Nephron progenitor cell (in vitro differentiated cells): ENCODE data around the gene KRT74.
A peak's percentile ranks its signal among the peaks of the same experiment; 100 is the strongest.

ENCODE experiments used
- DNase-seq: peaks from one replicate; pipeline ENCODE4 v3.0.0; 2021
- H3K27ac Mint-ChIP-seq: 2 replicates; pipeline ENCODE4 v1.8.0; 2021; ENCODE audit warnings: mild to moderate bottlenecking, moderate library complexity, mixed read lengths
- H3K27me3 Mint-ChIP-seq: 2 replicates; pipeline ENCODE4 v1.8.0; 2021; ENCODE audit warnings: mild to moderate bottlenecking, low read depth, mixed read lengths; ENCODE audit not compliant: poor library complexity
- H3K36me3 Mint-ChIP-seq: 2 replicates; pipeline ENCODE4 v1.8.0; 2021; ENCODE audit warnings: low read depth, mixed read lengths
- H3K4me1 Mint-ChIP-seq: 2 replicates; pipeline ENCODE4 v1.8.0; 2021; ENCODE audit warnings: mixed read lengths
- H3K4me3 Mint-ChIP-seq: 2 replicates; pipeline ENCODE4 v1.8.0; 2021; ENCODE audit warnings: mild to moderate bottlenecking, moderate library complexity, mixed read lengths
- H3K9me3 Mint-ChIP-seq: 2 replicates; pipeline ENCODE4 v1.8.0; 2021; ENCODE audit warnings: mild to moderate bottlenecking, moderate library complexity, mixed read lengths
- TF ChIP-seq, protein P1 (sequence below): fragments of 200-600 bp; sonication (generic); IDR thresholded peaks from 2 replicates; pipeline ENCODE4 v1.5.0; 2021; ENCODE audit warnings: antibody characterized with exemption

KRT74 gene

DNA sequence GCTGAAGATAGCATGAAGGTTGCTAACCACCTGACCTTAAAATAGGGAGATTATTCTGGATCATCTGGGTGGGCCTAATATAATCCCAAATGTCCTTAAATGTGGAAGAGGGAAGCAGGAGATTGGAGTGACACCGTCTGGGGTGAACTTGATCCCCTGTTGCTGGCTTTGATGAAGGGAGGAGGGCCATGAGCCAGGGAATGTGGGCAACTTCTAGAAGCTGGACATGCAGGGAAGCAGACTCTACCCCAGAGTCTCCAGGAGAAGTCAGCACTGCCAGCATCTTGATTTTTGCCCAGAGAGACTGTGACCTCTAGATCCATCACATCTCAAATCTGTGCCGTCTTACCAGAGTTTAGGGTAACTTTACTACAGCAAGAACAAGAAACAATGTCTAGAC, 44.2 kb downstream of the KRT74 start:
- Mint-ChIP-seq H3K9me3 (no peaks in the 10 kb centered on the region), H3K27ac (no peak overlapping the region), H3K27me3 (peaks cover 4% of the 10 kb centered on the region), H3K36me3 (no peaks in the 10 kb centered on the region), H3K4me3 (no peak overlapping the region), H3K4me1 (peaks cover 6% of the 10 kb centered on the region)
- TF ChIP-seq, protein P1, sequence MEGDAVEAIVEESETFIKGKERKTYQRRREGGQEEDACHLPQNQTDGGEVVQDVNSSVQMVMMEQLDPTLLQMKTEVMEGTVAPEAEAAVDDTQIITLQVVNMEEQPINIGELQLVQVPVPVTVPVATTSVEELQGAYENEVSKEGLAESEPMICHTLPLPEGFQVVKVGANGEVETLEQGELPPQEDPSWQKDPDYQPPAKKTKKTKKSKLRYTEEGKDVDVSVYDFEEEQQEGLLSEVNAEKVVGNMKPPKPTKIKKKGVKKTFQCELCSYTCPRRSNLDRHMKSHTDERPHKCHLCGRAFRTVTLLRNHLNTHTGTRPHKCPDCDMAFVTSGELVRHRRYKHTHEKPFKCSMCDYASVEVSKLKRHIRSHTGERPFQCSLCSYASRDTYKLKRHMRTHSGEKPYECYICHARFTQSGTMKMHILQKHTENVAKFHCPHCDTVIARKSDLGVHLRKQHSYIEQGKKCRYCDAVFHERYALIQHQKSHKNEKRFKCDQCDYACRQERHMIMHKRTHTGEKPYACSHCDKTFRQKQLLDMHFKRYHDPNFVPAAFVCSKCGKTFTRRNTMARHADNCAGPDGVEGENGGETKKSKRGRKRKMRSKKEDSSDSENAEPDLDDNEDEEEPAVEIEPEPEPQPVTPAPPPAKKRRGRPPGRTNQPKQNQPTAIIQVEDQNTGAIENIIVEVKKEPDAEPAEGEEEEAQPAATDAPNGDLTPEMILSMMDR: no peak
- no peak for DNase-seq

- H3K4me1 Mint-ChIP-seq: peaks cover 6% of the 10 kb centered on the region
- peaks cover 4% of the 10 kb centered on the region for H3K27me3 Mint-ChIP-seq
- no peak overlapping the region for H3K27ac Mint-ChIP-seq
- H3K36me3 Mint-ChIP-seq: no peaks in the 10 kb centered on the region
- TF ChIP-seq, protein P1: no peak
- H3K4me3 Mint-ChIP-seq: no peak overlapping the region
- DNase-seq: no peak
- no peaks in the 10 kb centered on the region for H3K9me3 Mint-ChIP-seq
These were observed 45.0 kb downstream of the KRT74 start for GRCh38 chr12:52528641-52529143.

DNA sequence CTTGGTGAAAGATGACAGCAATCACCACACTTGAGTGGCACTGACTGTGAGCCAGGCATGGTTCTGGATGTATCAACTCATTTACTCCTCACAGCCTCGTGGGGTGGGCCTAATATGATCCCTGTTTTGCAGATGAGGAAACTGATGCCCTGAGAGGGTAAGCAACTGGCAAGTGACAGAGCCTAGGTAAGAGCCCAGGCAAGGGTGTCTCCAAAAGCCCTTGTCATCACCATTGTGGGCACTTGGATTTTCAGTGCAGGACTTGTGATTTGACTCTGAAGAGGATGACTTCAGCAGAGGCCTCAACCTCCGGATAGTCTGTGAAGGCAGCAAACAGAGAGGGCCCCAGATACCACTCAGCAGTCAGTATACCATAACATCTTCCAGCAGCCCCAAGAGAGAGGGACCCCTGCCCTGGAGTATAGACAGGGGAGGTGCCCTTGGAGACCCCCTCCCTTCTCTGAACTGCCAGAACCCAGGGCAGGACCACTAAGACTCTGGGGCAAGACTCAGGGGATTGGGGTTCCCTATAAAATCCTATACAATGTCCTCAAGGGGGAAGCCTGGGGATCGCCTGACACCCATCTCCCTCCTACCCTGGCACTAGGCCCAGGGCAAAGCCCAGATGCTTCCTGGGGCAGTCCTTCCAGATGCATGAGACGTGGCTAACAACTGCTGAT, 46.4 kb downstream of the KRT74 start:
- H3K4me3 Mint-ChIP-seq: no peak overlapping the region
- H3K27ac Mint-ChIP-seq: no peak overlapping the region
- peaks cover 5% of the 10 kb centered on the region for H3K4me1 Mint-ChIP-seq
- no peaks in the 10 kb centered on the region for H3K36me3 Mint-ChIP-seq
- DNase-seq: no peak
- H3K27me3 Mint-ChIP-seq: peaks cover 4% of the 10 kb centered on the region
- TF ChIP-seq, protein P1: no peak
- H3K9me3 Mint-ChIP-seq: no peaks in the 10 kb centered on the region

DNA sequence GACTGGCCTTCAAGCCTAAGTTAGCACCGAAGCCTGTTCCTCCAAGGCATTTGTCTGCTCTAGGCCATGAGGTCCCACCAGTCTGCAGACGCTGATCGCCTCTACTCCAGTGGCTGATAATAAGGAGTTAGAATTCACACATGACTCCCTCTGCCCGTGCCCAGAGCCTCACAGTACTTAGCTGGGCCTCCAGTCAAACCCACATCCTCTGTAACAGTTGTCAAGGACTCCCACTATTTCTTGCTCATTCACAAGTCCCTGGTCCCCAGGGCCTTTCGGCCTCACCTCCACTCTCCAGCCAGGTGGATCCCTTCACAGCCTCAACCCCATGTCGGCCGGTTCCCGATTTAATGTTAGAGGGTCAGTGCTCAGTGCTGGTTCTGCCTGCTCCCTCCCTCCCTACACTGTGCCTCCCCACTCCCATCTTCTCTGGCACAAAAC, 47.1 kb downstream of the KRT74 start:
- Mint-ChIP-seq H3K27ac (no peak overlapping the region), H3K27me3 (peaks cover 4% of the 10 kb centered on the region), H3K9me3 (no peaks in the 10 kb centered on the region), H3K4me1 (peaks cover 10% of the 10 kb centered on the region), H3K36me3 (no peaks in the 10 kb centered on the region), H3K4me3 (no peak overlapping the region)
- TF ChIP-seq, protein P1: no peak
- DNase-seq: no peak

DNA sequence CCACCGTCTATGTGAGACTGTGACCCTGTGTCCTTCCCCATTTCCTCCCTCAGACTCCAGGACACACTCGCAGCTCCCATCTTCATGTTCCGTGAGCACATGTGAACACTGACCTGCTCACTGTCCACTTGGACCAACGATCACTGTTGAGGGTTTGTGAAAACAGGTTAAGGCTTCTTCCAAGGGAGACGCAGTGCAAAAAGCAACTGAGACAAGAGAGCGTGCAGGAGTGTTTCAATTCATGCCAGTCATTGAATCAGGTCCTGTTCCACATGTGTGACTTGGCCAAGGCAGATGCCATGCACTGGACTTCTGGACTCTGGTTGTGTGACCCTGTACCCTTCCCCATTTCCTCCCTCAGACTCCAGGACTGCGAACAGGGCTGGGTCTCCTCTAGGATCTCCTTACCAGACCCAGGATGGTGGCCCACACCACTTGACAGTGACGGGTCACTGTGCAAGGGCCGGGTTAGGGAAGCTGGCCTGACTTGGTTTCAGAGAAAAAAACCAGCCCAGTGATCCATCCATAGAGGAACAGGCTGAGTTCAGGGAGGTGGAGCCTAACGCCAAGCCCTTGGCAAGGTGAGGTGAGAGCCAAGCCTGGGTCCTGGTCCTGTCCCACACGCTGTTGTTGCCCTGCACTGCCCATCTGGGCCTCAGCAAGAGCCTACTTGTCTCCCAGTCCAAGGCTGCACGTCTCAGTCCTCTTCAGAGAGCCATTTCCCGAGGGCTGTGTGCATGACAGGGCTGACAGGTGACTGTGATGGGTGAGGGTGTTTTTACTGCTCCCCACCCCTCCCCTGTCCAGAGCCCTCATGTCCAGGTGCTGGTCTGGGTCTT, 47.8 kb downstream of the KRT74 start:
- Mint-ChIP-seq H3K27me3 (peaks cover 4% of the 10 kb centered on the region), H3K36me3 (no peaks in the 10 kb centered on the region), H3K4me3 (no peak overlapping the region), H3K4me1 (peaks cover 16% of the 10 kb centered on the region), H3K27ac (peak overlapping the region; percentile 64), H3K9me3 (no peaks in the 10 kb centered on the region)
- no peak for DNase-seq
- TF ChIP-seq, protein P1: no peak
